Mesangial cell (primary cell): Measurements from ENCODE around the gene SMTN. TPM values are rescaled to one million over a fixed set of nuclear protein-coding genes. Genes with fewer than 3 reads are reported as not detected.

Experiments
- total RNA-seq: library from RNA; depleted of rRNA; stranded (reverse); fragments of >200 nt; gene quantifications from 2 replicates; pipeline ENCODE4 v1.2.3, GENCODE V29; 2015

SMTN gene
- 48.4 and 171 TPM in 2 replicates for total RNA-seq

DNA sequence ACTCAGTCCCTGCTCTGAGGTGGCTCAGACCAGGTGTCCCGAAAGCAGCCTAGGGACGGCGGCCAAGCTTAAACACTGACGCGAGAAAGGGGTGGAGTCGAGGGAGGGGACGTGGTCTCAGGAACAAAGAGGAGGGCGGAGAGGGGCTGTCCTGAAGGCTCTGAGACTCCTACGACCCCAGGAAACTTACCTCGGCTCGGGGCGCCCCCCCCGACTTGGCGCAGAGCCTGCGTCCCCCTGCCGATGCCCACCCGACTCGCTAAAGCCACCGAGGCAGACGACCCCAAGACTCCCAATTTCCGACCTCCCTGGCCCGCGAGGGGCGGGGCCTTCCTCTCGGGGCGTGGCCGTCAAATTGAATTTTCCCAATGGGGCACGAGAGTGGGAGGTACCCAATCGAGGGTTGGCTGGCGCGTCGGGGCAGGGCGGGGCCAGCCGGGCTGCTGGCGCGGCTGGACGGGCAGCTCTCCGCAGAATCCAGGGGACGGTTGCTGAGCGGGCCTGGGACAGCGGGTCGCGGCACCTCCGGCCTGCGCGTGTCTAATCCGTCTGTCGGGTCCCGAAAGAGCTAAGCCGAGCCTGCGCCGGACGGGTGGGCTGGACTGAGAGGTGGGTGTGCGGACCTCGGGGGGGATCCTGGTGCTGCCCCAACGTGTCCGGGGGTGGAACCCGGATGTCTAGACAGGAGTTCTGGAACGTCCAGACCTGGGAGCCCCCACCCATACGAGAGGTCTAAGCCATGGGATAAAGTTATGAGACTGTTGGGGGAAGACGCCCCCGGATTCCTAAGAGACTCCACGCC is at the start of gene SMTN:
SMTN (plus strand) TSS at position 471 of the 802 bp plus-strand sequence. CDS start 1,941 bp downstream, outside the sequence.

DNA sequence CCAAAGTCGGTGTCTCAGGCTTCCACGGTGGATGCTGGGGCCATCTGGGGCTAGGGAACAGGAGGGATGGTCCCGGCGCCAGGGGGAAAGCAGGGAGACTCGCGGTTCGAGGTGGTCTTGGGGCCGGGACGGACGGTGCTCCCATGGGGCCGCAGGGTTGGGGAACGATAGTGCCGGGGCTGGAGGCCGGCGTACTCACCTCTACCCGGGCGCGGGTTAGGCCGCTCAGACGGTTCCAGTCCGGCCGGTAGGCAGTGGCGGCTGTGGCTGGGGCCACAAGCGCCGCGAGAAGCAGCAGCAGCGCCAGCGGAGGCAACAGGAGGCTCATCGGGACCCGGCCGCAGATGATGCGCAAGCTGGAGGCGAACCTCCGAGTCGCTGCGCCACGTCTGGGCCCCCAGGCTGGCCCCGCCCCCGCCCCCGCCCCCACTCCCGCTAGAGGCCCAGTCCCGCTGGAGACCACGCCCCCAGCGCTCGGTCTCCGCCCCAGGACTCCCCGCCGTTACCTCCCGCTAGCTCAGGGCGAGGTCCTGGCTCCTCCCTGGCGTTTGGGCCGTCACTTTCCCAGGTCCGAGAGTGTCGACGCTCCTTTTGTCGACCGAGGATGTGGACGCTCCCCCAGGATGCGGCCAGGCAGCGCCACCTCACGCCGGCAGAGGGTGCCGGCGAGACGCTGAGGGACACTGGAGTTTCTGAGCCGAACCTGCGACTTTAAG is 26.2 kb downstream of the SMTN start, which contains the start of gene SELENOM:
SELENOM (minus strand) TSS at position 391 of the 716 bp plus-strand sequence; CDS start at position 328, 63 bp downstream.

DNA sequence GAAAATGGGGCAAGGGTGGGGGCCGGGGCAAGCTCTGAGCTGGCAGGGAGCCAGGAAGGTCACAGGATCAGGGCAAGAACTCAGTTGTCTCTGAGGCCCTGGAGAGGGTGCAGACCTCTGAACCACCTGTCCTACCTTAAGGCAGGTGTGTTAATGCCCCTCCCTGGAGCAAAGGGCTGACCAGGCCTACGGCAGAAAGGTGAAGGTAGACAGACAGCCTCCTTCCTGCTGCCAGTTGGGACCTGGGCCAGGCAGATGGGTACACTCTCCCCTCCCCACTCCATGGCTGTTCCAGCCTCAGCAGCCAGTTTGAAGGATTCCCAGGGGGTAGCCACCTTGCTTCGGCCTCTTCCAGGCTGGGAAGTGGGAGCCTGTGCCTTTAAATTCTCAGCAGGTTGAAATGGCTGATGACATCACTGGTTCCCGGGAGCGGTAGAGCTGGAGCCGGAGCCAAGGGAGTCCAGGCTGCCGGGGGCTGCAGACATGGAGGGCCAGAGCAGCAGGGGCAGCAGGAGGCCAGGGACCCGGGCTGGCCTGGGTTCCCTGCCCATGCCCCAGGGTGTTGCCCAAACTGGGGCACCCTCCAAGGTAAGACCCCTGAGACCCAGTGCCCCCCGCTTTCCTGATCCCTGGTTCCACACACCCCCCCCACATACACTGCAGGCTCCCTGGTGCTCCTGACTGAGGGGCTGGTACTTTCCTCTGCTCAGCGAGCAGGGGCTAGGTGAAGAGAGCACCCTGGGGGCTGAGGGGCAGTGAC is 41.6 kb downstream of the SMTN start, which contains the start of gene INPP5J:
INPP5J (plus strand) TSS at position 435 of the 760 bp plus-strand sequence; CDS start at position 484, 49 bp downstream.

DNA sequence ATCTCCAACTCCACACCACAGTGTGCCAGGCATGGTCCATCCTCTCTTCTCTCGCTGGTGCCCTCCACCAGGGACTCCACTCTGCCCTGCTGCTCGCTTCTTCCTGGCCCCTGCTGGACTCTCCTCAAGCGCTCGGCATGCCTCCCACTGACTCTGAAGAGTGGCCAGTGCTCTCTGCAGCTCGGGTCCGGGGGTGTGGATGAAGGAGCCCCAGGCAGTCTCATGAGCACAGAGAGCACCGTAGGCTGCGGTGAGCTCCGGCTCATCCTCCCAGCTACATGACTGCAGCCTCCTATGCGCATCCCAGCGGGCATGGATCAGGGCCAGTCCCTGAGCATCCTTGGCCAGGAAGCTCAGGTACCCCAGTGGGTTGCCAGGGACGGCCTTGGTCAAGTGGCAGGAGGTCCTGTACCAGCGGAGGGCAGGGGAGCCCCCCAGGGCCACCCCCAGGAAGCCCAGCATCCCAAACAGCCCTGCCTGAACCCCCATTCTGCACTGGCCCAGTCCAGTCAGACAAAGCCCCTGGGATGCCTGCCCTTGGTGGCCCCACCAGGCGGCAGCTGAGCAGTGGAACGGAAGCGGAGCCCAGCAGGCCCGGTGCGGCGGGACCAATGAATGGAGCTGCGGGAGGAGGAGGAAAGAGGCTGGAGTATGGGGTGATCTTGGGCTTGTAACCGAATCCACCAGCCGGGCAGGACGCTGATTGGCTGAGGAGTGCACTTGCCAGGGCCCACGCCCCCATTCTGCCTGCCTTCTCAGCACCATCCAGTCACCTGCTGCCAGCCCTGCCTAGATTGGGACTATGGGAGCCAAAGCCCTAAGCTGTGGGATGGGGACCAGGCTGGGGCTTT is 59.0 kb downstream of the SMTN start, which contains the start of gene PLA2G3:
PLA2G3 (minus strand) TSS at position 643 of the 851 bp plus-strand sequence; CDS start at position 489, 154 bp downstream.

Other genes with a start within 250 kb of the SMTN start
- 17.5 and 19.9 TPM in 2 replicates for gene MORC2, start 112.5 kb upstream of the SMTN start, total RNA-seq
- 31.3 and 49.3 TPM in 2 replicates for gene TUG1, start 112.1 kb upstream of the SMTN start, total RNA-seq
- 96.8 and 123 TPM in 2 replicates for gene SELENOM, start 26.2 kb downstream of the SMTN start, total RNA-seq
- 3.3 and 5.2 TPM in 2 replicates for gene INPP5J, start 41.6 kb downstream of the SMTN start, total RNA-seq
- 0.13 and 0.16 TPM in 2 replicates for gene PLA2G3, start 59.2 kb downstream of the SMTN start, total RNA-seq
- 16.9 and 29.7 TPM in 2 replicates for gene RNF185, start 78.9 kb downstream of the SMTN start, total RNA-seq
- 32.3 and 107 TPM in 2 replicates for gene LIMK2, start 131.0 kb downstream of the SMTN start, total RNA-seq
- 5.4 and 27.5 TPM in 2 replicates for gene PIK3IP1, start 211.2 kb downstream of the SMTN start, total RNA-seq